ENCODE results near the gene ACTG1.

DNA sequence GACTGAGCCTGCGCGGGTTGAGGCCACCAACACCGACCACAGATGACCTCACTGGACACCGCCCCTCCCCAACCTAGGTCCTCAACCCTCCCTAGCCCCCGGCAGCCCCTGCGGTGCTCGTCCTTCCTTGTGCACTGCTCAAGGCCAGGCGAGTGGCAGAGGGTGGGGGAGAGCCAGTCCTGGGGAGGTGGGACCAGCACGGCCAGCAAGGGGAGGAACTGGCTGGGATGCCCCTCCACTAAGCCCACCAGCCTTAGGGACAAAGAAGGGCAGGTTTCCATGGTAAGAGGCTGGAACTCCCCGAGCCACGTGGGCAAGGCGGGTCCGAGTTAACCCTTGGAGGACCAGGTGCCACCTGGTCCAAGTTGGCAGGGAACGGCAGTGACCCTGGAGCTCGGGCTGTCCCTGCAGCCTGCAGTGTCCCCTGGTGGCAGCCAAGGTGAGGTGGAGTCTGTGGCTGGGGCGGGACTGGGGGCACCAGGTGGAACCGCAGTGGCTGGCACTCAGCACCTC is 24.8 kb upstream of the ACTG1 start:
- TF ChIP-seq ZBTB20 (CRISPR knock-in tag; IDR thresholded peaks at IDR 0.05; ENCODE audit: borderline replicate concordance, low read depth) (no peak), TOPORS (CRISPR knock-in tag; IDR thresholded peaks at IDR 0.05) (no peak), JUNB (CRISPR knock-in tag; IDR thresholded peaks at IDR 0.05; ENCODE audit: borderline replicate concordance) (no peak), KLF16 (CRISPR knock-in tag; IDR thresholded peaks at IDR 0.05) (no peak), ZNF382 (CRISPR knock-in tag; IDR thresholded peaks at IDR 0.05; ENCODE audit: borderline replicate concordance) (no peak), YY1 (IDR thresholded peaks at IDR 0.05; ENCODE audit: insufficient read depth, insufficient replicate concordance, low read depth, low read length) (no peak)
- TF ChIP-seq, protein P1, sequence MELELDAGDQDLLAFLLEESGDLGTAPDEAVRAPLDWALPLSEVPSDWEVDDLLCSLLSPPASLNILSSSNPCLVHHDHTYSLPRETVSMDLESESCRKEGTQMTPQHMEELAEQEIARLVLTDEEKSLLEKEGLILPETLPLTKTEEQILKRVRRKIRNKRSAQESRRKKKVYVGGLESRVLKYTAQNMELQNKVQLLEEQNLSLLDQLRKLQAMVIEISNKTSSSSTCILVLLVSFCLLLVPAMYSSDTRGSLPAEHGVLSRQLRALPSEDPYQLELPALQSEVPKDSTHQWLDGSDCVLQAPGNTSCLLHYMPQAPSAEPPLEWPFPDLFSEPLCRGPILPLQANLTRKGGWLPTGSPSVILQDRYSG (CRISPR knock-in tag; IDR thresholded peaks at IDR 0.05), result no peak
